SW 1271 (cell line): ENCODE data around the gene CAPN5.
A peak's percentile ranks its signal among the peaks of the same experiment; 100 is the strongest.
"Not testable (repeated sequence)": the region's sequence is repeated elsewhere in the genome, so short reads cannot be mapped to it uniquely, and the experiment has no call there.

Experiments used
- DNase-seq, 2 experiments: peaks; one replicate each; lab custom pipeline; 2025; lab: John Stamatoyannopoulos, UW

The CAPN5 gene

GRCh38 chr11:77042111-77042726 is 24.6 kb upstream of the CAPN5 start:
- no peak for DNase-seq

DNA sequence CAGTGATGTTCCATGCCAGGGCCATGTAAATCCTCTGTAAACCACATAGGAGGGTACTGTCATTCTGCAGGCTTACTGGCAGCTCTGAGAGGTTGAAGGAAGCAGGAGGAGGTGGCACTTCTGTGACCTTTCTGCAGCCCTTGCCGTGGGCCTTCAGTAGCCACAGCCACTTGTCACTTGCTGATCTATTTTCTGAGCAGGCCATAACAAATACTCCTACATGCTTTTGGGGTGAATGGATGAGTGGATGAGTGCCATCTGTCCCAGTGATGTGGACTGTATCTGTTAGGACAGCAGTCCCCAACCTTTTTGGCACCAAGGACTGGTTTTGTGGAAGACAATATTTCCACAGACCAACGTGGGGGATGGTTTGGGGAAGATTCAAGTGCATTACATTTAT is 22.4 kb upstream of the CAPN5 start:
- DNase-seq, result no peak

- no peak for DNase-seq
Observed at GRCh38 chr11:77044886-77045285, 21.9 kb upstream of the CAPN5 start.

- peak in 1 of 2 experiments; percentile 36 for DNase-seq
Observed at GRCh38 chr11:77046060-77046501, 20.7 kb upstream of the CAPN5 start.

DNA sequence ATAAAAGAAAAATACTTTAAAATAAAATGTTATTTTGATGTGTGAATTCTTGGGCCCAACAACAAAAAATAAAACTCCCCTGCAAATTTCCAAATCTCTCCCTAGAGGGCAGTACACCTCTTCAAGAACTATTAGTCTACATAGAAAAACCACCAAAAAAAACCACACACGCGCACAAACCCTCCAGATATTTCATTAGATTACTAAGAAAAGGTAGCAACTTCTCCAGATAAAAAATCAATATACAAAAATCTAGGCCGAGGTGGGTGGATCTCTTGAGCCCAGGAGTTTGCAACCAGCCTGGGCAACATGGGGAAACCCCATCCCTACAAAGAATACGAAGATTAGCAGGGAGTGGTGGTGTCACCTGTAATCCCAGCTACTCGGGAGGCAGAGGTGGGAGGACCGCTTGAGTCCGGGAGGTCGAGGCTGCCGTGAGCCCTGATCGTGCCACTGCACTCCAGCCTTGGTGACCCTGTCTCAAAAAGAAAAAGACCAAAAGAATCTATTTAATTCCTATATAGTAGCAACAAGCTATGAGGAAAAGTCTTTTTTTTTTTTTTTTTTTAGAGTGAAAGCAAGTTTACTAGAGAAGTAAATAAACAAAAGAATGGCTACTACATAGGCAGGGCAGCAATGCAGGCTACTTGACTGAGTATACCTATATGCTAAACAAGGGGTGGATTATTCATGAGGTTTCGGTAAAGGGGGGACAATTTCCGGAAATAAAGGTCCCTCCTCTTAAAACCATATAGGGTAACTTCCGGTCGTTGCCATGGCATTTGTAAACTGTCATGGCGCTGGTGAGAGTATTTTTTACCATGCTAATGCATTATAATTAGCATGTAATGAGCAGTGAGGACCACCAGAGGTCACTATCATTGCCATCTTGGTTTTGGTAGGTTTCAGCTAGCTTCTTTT is 19.5 kb upstream of the CAPN5 start:
- peak; percentile 87 to 95 for DNase-seq

- DNase-seq, result not testable (repeated sequence)
Observed at GRCh38 chr11:77047928-77048446, 18.8 kb upstream of the CAPN5 start.

GRCh38 chr11:77049026-77049425 is 17.7 kb upstream of the CAPN5 start:
- DNase-seq, result no peak

DNA sequence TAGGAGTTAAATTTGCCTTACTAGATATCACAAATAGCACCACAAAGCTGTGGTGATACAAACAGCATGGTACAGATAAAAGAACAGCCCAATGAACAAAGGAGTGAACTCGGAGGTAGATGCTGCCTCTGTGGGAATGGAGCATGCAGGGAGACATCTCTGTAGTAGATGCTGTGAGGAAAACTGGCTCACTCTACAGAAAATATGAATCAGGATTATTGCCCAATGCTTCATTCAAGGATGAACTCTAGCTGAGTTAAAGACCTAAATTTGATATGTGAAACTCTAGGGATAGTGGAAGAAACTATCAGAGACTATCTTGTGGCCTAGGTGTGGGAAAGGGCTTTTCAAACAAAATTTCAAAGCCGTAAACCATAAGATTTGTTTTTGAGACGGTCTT is 15.3 kb upstream of the CAPN5 start:
- DNase-seq, result no peak

DNA sequence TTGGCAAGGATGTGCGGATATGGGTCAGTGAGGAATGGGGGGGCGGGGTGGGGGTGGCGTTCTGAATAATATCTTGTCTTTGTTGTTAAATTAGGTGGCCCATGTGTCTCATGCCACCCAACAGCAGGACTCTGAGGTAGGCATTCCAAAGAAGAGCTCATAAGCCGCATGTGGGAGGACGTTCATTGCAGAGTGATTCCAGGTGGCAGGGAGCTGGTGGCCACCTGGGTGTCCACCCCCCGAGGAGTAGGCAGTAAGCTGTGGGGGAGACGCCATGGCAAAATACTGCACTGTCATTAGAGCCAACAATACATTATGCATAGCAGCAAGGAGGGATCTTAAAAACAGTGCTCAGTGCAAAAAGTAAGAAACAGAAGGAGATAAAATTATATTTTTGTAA is 14.3 kb upstream of the CAPN5 start:
- DNase-seq, result no peak

GRCh38 chr11:77053217-77054015 is 13.4 kb upstream of the CAPN5 start:
- no peak for DNase-seq

GRCh38 chr11:77054084-77054483 is 12.7 kb upstream of the CAPN5 start:
- no peak for DNase-seq

DNA sequence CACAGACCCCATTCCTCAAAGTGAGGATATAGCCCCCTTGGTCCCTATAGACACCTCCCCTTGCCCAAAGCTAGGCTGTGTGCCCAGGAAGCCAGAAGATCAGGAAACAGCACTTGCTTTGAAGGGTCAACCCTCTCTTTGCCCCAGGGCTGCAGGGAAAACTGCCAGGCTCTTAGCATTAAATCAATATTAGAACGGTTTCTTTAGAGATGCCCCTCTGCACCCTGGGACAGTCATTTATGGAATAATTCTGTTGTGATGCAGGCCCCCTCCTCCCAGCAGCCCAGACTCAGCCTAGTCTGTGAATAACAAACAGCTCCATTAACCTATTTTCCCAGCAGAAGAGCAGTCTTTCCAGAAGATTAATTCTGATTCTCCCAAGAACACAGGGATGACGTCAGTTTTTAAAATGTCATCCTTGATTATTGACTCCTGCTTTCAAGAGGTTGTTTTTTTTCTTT is 11.6 kb upstream of the CAPN5 start:
- DNase-seq, result no peak

DNA sequence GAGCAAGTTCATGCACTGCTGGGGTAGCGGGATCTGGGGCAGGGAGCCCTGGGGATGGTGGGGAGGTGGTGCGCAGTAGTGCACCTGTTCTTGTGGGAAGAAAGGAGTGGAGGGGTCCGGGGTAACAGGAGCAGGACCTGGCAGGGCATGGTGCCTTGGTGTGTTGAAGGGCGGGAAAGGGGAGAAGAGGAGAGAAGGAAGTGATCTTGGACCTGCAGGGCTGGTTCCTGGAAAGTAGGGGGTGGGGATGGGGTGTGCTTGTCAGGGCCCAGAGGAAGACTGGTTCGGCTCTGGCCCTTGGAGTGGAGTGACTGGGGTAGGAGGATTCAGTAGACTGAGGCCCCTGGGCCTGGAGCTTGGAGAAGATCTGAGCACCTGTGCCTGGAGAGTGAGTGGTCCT is 10.9 kb upstream of the CAPN5 start:
- DNase-seq, result no peak

DNA sequence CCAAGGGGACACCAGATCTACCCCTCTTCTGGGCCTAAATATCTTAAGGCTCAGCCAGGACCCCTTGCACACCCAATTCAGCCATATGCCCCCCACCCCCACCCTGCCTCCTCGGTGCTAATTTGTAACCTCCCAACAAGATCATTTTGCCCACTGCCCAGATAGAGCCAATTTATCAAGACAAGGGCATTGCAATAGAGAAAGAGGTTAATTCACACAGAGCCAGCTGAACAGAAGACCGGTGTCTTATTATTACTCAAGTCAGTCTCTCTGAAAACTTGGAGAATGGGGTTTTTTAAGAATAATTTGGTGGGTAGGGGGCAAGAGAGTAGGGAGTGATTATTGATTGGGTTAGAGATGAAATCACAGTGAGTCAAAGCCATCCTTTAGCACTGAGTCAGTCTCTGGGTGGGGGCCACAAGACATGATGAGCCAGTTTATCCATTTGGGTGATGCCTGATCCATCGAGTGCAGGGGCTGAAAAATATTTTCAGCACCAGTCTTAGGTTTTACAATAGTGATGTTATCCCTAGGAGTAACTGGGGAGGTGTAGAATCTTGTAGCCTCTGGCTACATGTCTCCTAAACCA is 9.9 kb upstream of the CAPN5 start:
- no peak for DNase-seq

- no peak for DNase-seq
Observed at GRCh38 chr11:77057938-77058474, 8.8 kb upstream of the CAPN5 start.

DNA sequence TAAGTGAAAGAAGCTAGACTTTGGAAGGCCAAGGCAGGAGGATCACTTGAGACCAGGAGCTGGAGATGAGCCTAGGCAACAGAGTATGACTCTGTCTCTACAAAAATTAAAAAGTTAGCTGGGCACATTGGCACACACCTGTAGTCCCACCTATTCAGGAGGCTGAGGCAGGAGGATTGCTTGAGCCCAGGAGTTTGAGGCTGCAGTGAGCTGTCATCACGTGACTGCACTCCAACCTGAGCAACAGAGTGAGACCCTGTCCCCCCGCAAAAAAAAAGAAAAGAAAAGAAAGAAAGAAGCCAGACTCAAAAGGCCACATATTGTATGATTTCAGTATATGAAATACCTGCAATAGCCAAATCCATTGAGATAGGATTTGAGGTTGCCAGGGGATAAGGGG is 7.9 kb upstream of the CAPN5 start:
- DNase-seq, result no peak

GRCh38 chr11:77059806-77060205 is 7.0 kb upstream of the CAPN5 start:
- no peak for DNase-seq

GRCh38 chr11:77060234-77060633 is 6.5 kb upstream of the CAPN5 start:
- DNase-seq, result no peak

- DNase-seq, result not testable (repeated sequence)
Observed at GRCh38 chr11:77061258-77061657, 5.5 kb upstream of the CAPN5 start.

GRCh38 chr11:77062924-77063323 is 3.8 kb upstream of the CAPN5 start:
- no peak for DNase-seq

DNA sequence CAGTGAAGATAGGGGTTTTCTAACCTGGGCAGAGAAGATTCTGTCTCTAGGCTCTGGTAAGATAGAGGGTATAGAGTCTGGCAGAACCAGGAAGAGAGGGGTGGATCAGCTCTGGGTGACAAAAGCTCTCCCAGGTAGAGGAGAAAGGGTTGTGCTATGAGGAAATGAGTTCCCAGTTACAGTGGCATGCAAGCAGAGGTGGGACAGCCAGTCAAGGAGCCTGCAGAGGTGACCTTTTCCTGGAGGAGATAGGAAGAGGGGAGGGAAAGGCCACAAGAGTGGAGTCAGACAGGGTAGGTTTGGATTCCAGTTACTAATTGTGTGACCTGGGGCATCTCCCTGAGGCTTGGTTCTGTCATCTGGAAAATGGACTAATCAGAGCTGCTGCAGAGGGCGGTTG is 3.4 kb upstream of the CAPN5 start:
- DNase-seq, result no peak

GRCh38 chr11:77063861-77064260 is 2.9 kb upstream of the CAPN5 start:
- no peak for DNase-seq
